Mesenteric fat pad (tissue), 1 donor: ENCODE data around the gene KRTAP5-9. TPM values are rescaled to one million over a fixed set of nuclear protein-coding genes. Genes with fewer than 3 reads are reported as not detected.
"Not testable (repeated sequence)": the region's sequence is repeated elsewhere in the genome, so short reads cannot be mapped to it uniquely, and the experiment has no call there.

Experiments used
- DNase-seq: peaks from one replicate; pipeline ENCODE4 v3.0.0-alpha.2; 2020; ENCODE audit warnings: low spot score
- total RNA-seq: library from RNA; stranded (reverse); fragmentation: NEBNext Ultra II Directional; extraction: Animal tissue kit (Norgen Biotek cat#: 25700); gene quantifications from one replicate; pipeline ENCODE4 v1.2.1, GENCODE V29; 2021
- donor health status: DM: yes; HTN: yes; CAD: no.

KRTAP5-9 gene
- total RNA-seq, 1 donor from 2014 or later = not detected

DNA sequence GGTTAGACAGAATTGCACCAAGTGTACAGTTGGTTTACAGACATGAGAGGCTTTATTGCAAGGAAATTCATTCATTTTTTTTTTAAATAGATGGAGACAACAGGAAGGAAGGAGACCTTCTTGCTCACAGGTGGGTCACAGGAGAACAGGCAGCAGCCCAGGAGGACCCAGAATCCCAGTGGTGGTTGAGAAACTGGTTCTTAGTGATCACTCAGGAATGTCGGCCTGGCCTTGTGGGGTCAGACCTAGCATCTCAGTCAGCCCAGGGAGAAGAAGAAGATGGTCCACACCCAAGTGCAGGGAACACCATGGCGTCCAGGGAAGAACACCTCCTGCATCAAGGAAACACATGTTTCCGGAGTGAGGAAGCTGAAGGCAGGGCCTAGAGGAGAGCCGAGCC lies 33.6 kb downstream of the KRTAP5-9 start:
- no peak for DNase-seq

DNA sequence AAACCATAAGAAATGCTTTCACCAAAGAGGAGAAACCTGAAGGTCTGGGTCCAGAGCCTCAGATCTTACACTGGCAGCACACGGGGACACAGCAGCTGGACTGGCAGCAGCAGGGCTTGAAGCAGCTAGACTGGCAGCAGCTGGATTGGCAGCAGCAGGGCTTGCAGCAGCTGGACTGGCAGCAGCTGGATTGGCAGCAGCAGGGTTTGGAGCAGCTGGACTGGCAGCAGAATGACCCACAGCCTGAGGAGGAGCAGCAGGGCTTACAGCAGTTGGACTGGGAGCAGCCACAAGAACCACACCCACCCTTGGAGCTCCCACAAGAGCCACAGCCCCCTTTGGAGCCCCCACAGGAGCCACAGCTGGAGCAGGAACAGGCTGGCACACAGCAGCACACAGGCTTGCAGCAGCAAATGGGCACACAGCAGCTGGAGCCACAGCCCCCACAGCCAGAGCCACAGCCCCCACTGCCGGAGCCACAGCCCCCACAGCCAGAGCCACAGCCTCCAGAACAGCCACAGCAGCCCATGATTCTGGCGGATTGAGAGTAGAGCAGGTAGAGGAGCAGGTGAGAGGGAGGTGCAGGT lies 34.2 kb downstream of the KRTAP5-9 start, which contains the start of gene KRTAP5-11:
Gene KRTAP5-11 (minus strand): TSS at position 567 of the 587 bp plus-strand sequence. CDS start 38 bp downstream, at position 529.
- no peak for DNase-seq

DNA sequence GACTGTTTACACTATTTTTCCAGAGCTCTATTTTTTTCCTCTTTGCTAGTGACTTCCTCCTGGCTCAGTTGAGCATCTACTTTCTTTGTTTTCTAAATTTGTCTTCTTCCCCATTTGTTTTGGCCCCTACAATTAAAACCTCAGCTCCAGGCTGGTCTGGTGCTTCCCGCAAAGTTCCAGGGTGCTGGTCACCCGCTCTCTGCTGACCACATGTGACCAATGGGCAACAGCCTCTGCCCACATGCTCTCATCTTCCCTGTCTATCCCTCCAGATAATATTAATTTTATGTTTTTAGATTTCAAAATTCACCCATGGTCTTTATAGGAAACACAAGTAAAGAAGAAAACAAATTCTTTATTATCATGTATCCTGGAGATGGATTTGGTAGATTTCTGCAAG lies 34.7 kb downstream of the KRTAP5-9 start:
- DNase-seq = not testable (repeated sequence)

DNA sequence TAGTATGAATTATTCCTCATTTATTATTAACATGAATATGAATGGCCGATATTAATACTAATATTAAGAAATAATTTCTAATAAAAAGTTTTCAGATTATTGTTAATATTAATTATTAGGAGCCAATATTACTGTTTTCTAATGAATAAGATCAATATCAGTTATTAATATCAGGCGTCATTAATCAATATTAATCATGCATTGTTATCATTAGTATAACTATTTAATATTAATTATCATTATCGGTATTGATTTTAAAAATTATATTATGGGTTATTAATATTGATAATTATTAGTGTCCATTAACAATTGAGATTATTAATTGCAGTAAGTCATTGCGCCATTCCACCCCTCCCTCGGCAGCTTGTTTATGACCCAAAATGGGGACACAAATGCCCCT lies 37.5 kb downstream of the KRTAP5-9 start:
- DNase-seq = not testable (repeated sequence)

DNA sequence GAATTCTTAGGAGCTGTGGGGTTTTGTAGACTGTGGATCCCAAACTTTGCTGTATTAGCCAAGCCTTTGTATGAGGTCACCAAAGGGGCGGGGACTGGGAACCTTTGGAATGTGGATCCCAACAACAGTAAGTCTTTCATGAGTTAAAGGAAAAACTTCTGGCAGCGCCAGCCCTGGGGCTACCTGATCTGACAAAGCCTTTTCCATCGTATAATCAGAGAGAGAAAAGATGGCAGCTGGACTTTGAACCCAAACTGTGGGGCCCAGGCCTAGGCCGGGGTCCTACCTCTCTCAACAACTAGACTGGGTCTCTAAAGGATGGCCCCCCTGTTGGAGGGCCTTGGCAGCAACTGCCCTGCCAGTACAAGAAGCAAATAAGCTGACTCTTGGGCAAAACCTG lies 40.1 kb downstream of the KRTAP5-9 start:
- not testable (repeated sequence) for DNase-seq

DNA sequence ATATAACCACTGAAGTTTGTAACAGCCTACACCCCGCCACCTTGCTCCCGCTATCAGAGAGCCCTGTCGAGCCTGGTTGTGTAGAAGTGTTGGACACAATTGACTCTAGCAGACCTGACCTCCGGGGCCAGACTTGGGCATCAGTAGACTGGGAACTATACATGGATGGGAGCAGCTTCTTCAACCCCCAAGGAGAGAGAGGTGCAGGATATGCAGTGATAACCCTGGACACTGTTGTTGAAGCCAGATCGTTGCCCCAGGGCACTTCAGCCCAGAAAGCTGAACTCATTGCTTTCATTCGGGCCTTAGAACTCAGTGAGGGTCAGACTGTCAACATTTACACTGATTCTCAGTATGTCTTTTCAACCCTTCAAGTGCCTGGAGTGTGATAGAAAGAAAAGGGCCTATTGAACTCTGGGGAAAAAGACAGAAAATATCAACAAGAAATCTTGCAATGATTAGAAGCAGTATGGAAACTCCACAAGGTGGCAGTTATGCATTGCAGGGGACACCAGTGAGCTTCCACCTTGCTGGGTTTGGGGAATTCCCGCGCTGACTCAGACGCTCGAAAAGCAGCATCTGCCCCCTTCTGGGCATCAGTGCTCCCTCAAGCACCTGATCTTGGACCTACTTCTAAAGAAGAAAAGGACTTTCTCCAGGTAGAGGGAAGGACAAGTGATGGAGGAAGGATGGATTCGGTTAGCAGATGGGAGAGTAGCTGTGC lies 40.8 kb downstream of the KRTAP5-9 start:
- DNase-seq = not testable (repeated sequence)

DNA sequence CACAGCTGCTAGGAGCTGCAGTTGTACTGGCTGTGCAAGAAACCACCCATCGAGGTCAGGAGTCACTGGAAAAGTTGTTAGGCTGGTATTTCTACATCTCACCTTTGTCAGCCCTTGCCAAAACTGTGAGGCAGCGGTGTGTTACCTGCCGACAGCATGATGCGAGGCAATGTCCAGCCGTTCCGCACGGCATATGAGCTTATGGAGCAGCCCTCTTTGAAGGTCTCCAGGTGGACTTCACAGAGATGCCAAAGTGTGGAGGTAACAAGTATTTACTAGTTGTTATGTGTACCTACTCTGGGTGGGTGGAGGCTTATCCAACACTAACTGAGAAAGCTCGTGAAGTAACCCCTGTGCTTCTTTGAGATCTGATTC lies 41.3 kb downstream of the KRTAP5-9 start:
- not testable (repeated sequence) for DNase-seq

Other genes starting within 250 kb of the KRTAP5-9 start
- 26.3 TPM for gene DHCR7, start 100.0 kb upstream of the KRTAP5-9 start, total RNA-seq
- gene NADSYN1, start 95.2 kb upstream of the KRTAP5-9 start, total RNA-seq = 48.0 TPM
- gene KRTAP5-7, start 21.2 kb upstream of the KRTAP5-9 start, total RNA-seq = 0.39 TPM
- gene KRTAP5-8, start 10.4 kb upstream of the KRTAP5-9 start, total RNA-seq = not detected
- gene KRTAP5-10, start 17.1 kb downstream of the KRTAP5-9 start, total RNA-seq = not detected
- not detected for gene KRTAP5-11, start 34.5 kb downstream of the KRTAP5-9 start, total RNA-seq